Suppressor macrophage treated with lipopolysaccharide for 1 hour (primary cell): ENCODE results near the gene BRF1.
"Not testable (repeated sequence)": the region's sequence is repeated elsewhere in the genome, so short reads cannot be mapped to it uniquely, and the experiment has no call there.

ENCODE experiments used
- DNase-seq, 3 donors: peaks; one replicate each; pipeline ENCODE4 v3.0.0-alpha.2; 2020 to 2022

Gene BRF1

GRCh38 chr14:105331575-105332349, 31.0 kb upstream of the BRF1 start:
- no peak for DNase-seq

- peak; percentile 31 to 66 (median 50) for DNase-seq
Measured at GRCh38 chr14:105330491-105330895, 29.7 kb upstream of the BRF1 start.

GRCh38 chr14:105329411-105330150, 28.8 kb upstream of the BRF1 start:
- DNase-seq = no peak

- no peak for DNase-seq
Measured at GRCh38 chr14:105328678-105329390, 28.0 kb upstream of the BRF1 start.

- DNase-seq = no peak
Measured at GRCh38 chr14:105328070-105328677, 27.4 kb upstream of the BRF1 start.

- DNase-seq = not testable (repeated sequence)
Measured at GRCh38 chr14:105327695-105328045, 26.9 kb upstream of the BRF1 start.

GRCh38 chr14:105326891-105327694, 26.3 kb upstream of the BRF1 start:
- DNase-seq = no peak

GRCh38 chr14:105326568-105326867, 25.7 kb upstream of the BRF1 start:
- no peak for DNase-seq

- DNase-seq = no peak
Measured at GRCh38 chr14:105325716-105326567, 25.1 kb upstream of the BRF1 start.

- DNase-seq = no peak
Measured at GRCh38 chr14:105325303-105325702, 24.5 kb upstream of the BRF1 start.

- DNase-seq = no peak
Measured at GRCh38 chr14:105324871-105325270, 24.1 kb upstream of the BRF1 start.

- no peak for DNase-seq
Measured at GRCh38 chr14:105324080-105324778, 23.4 kb upstream of the BRF1 start.

GRCh38 chr14:105323663-105324062, 22.9 kb upstream of the BRF1 start:
- DNase-seq = no peak

GRCh38 chr14:105322791-105323556, 22.2 kb upstream of the BRF1 start:
- no peak for DNase-seq

GRCh38 chr14:105317546-105317945, 16.7 kb upstream of the BRF1 start:
- peak; percentile 77 to 84 (median 83) for DNase-seq

- DNase-seq = no peak
Measured at GRCh38 chr14:105316968-105317510, 16.2 kb upstream of the BRF1 start.

GRCh38 chr14:105316577-105316941, 15.8 kb upstream of the BRF1 start:
- DNase-seq = no peak

- peak; percentile 32 to 42 (median 35) for DNase-seq
Measured at GRCh38 chr14:105315941-105316576, 15.3 kb upstream of the BRF1 start.

- peak; percentile 27 to 48 (median 46) for DNase-seq
Measured at GRCh38 chr14:105315211-105315721, 14.5 kb upstream of the BRF1 start.
